HFF-Myc (cell line): ENCODE measurements around the gene URM1.
A peak's percentile ranks its signal among the peaks of the same experiment; 100 is the strongest.
"Not testable (repeated sequence)": the region's sequence is repeated elsewhere in the genome, so short reads cannot be mapped to it uniquely, and the experiment has no call there.

Experiments
- DNase-seq: peaks from one replicate; pipeline ENCODE4 v3.0.0-alpha.2; 2011; ENCODE audit warnings: low read depth; ENCODE audit errors: extremely low read depth
- H3K4me3 ChIP-seq: replicated peaks from 2 replicates; pipeline ENCODE4 v1.5.1; 2011; ENCODE audit warnings: low read depth, mild to moderate bottlenecking, control low read depth, low read length
- CTCF ChIP-seq: IDR thresholded peaks from 2 replicates; pipeline ENCODE4 v1.5.1; 2012; ENCODE audit warnings: mild to moderate bottlenecking, low read depth, low read length, control low read depth; ENCODE audit errors: missing control alignments

Gene URM1

GRCh38 chr9:128325629-128326028 is 45.5 kb upstream of the URM1 start:
- DNase-seq, result no peak
- H3K4me3 ChIP-seq, result no peak overlapping the region
- TF ChIP-seq CTCF, result no peak

- no peak for DNase-seq
- H3K4me3 ChIP-seq, result no peak overlapping the region
Observed at GRCh38 chr9:128333451-128333869, 37.7 kb upstream of the URM1 start.

GRCh38 chr9:128335161-128335560 is 36.0 kb upstream of the URM1 start:
- TF ChIP-seq CTCF, result no peak
- H3K4me3 ChIP-seq, result no peak overlapping the region
- no peak for DNase-seq

More at GRCh38 chr9:128333451-128333869, 37.7 kb upstream of the URM1 start:
- no peak for TF ChIP-seq CTCF

- no peak for DNase-seq
- H3K4me3 ChIP-seq, result no peak overlapping the region
- TF ChIP-seq CTCF, result no peak
Observed at GRCh38 chr9:128335914-128336313, 35.3 kb upstream of the URM1 start.

- no peak for TF ChIP-seq CTCF
- no peak overlapping the region for H3K4me3 ChIP-seq
- no peak for DNase-seq
Observed at GRCh38 chr9:128337936-128338335, 33.2 kb upstream of the URM1 start.

- not testable (repeated sequence) for DNase-seq, H3K4me3 ChIP-seq
Observed at GRCh38 chr9:128338852-128339614, 32.1 kb upstream of the URM1 start.

- peak within 1 kb of the TSS; percentile 85 for H3K4me3 ChIP-seq
- DNase-seq, result no peak
- no peak for TF ChIP-seq CTCF
Observed at GRCh38 chr9:128339761-128340690, 31.1 kb upstream of the URM1 start, which contains the start of gene SLC27A4. Gene SLC27A4 (plus strand): TSS chr9:128340527. CDS start chr9:128343133, 2,606 bp downstream.
